ENCODE results near the gene GPC5.

The GPC5 gene

DNA sequence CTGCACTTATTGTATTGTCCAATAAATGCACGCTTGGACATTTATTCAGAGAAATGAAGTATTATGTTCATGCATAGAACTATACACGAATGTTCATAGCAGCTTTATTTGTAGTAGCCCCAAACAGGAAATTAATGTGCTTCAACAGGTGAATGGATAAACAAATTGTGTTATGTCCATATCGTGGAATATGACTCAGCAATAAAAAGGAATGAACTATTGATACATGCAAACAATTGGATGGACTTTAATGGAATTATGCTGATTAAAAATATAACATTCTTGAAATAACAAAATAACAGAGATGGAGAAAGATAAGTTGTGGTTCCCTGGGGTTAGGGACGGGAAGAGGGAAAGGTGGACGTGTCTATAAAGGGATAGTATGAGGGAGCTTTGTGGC is 65.9 kb downstream of the GPC5 start:
- DNase-seq = no peak

DNA sequence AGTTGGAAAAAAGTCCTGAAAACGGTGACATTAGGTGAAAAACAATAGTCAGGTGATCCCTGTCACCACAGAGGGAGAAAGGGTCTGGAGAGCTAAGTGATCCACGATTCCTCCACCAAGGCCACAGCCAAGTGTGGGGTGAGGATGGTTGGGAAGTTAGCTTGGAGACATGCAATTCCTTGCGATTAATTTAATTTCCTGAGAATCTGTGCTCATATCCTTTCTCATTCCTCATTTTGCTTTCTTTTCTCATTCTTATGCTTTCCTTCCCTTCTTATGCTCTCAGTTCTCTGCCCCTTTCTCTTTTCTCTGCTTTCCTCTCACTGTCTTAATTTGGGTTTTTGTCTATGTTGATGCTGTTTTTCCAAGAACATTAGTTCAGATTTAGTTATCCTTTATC is 68.8 kb downstream of the GPC5 start:
- no peak for DNase-seq

GRCh38 chr13:91468301-91468700 is 69.9 kb downstream of the GPC5 start:
- DNase-seq = no peak

DNA sequence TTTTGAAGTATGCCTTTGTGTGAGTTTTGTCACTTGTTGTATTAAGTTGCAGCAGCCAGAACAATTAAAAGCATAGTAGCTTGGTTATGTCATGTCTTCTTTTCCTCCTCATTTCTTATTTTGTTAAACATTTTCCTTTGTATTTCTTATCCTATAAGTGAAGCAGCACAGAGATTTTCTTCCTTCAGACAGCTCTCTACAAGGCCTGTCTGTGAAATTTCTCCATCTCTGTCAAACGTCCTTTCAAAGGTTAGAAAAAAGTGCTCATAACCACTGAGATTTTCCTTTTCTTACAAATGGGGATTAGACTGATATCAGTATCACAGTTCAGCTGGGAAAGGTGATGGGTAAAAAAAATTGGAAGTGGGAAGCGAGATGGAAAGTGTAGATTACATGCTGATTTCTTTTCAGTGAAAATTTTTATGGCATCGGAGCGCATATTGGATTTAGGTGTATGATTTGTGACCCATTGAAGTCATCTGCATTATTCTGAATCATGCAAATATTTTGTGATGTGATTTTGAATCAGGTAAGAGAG is 71.7 kb downstream of the GPC5 start:
- no peak for DNase-seq

- no peak for DNase-seq
These were observed 72.3 kb downstream of the GPC5 start for GRCh38 chr13:91470681-91471080.

- no peak for DNase-seq
These were observed 84.0 kb downstream of the GPC5 start for GRCh38 chr13:91482427-91482826.

DNA sequence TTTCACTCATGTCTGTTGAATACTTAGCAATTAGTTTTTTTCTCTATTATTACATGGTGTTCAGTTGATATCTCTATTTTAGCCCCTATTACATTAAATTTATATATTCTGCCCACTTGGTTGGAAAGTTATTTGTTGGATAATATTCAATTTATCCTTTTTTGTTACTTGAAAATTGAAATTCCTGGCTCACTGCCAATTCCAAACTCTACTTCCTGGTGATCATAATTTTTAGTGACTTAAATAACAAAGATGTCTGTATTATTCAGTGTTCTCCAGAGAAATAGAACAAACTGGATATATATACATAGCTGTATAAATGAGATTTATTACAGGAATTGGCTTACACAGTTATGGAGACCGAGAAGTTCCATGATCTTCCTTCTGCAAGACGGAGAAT is 93.6 kb downstream of the GPC5 start:
- DNase-seq = no peak

DNA sequence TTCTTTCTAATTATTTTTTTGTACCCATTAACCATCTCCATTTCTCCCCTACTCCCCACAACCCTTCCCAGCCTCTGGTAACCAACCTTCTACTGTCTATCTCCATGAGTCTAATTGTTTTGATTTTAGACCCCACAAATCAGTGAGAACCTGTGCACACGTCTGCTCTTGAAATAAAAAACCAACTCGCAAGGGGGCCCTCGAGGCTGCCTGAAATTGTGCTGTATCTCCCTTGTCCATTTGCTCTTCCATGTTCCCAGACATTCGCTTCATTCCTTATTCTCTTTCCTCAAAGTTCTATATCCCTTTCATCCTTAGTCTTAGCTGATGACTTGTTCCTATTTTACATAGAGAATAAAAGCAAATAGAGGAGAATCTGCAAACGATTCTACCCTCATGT is 95.0 kb downstream of the GPC5 start:
- no peak for DNase-seq

DNA sequence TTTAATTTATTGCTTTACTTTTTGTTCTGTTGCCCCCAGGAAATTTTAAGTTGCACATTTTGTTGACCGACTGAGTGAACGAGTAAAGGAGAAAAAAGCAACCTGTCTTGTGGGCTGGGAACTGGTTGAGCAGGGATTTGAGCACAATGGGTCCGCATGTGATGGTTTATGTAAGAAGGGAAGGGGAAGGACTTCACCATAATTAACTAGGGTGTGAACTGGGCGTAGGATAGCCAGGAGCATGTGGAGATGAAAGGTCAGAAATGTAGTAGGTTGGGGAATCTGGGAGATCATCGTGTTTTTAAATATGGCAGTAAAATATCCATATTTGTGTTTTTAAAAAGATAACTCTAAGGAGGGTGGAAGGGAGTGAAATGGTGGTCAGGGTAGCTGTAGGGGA is 99.9 kb downstream of the GPC5 start:
- no peak for DNase-seq

DNA sequence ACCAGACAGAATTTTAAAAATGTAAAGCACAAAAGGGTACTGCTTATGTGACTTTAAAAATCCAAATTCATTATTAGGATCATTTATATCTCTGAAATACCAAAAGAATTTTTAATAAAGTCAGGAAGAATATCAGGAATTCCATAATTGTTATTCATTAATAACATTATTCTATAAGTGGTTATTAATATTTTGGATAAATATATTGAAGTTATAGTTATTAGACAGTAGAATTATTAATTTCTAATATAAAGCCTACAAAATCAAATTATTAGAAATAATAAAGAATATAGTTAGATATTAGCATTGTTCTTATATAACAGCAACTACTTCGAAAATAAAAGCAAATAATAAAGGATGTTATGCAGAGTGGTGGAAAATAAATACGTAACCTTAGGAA is 105.8 kb downstream of the GPC5 start:
- DNase-seq = no peak

GRCh38 chr13:91506759-91507158 is 108.3 kb downstream of the GPC5 start:
- DNase-seq = no peak

- no peak for DNase-seq
These were observed 111.6 kb downstream of the GPC5 start for GRCh38 chr13:91510058-91510457.

DNA sequence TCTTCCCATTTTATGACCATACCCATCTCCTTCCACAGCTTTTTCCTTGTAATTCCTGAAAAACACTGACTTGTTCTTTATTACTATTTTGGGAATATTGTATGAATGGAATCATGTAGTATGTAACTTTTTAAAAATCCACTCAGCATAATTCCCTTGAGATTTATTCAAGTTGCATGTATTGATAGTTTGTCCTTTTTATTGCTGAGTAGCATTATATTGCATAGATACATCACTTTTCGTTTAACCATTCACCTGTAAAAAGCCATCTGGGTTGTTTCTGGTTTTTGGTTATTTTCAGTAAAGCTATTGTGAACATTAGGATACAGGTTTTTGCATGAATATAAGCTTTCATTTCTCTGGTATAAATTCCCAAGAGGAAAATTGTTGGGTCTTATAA is 115.4 kb downstream of the GPC5 start:
- no peak for DNase-seq

GRCh38 chr13:91516799-91517198 is 118.4 kb downstream of the GPC5 start:
- no peak for DNase-seq

DNA sequence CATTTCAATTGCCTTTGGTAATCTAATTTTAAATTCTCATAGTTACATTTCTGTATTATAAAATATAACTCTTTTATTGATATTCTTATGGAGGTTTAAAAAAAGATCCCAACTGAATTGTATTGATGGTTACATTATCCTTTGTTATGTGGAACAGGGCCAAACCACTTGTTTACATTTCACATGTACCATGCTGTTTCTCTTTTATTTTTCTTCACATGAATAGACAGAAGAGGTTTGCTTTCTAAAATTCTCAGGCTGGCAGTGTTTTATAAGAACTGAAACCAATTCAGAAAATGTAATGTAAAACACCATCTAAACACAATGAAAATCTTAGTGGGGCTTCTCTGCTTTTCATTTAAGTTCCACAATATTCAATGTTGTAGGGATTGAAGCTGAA is 122.5 kb downstream of the GPC5 start:
- DNase-seq = peak; percentile 69

DNA sequence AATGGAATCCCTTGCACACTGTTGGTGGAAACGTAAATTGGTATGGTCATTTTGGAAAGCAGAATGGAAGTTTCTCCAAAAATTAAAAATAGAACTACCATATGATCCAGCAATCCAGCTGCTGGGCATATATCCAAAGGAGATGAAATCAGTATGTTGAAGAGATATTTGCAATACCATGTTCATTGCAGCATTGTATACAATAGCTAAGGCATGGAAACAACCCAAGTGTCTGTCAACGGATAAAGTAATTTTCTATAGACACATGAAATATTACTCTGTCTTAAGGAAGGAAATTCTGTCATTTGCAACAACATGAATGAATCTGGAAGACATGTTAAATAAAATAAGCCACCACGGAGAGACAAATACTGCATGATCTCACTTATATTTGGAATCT is 124.7 kb downstream of the GPC5 start:
- DNase-seq = no peak

DNA sequence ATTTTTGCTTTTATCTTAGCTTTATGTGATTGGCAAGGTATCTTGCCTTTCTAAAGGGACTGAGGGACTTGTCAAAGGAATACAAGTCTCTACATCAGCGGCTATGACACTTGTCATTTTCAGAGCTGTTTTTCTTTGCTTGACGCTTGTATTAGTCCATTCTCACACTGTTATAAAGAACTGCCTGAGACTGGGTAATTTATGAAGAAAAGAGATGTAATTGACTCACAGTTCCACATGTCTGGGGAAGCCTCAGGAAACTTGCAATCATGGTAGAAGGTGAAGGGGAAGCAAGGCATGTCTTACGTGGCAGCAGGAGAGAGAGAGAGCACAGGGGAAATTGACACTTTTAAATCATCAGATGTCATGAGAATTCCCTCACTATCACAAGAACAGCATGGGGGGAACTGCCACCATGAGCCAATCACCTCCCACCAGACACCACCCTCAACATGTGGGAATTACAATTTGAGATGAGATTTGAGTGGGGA is 128.2 kb downstream of the GPC5 start:
- DNase-seq = no peak

DNA sequence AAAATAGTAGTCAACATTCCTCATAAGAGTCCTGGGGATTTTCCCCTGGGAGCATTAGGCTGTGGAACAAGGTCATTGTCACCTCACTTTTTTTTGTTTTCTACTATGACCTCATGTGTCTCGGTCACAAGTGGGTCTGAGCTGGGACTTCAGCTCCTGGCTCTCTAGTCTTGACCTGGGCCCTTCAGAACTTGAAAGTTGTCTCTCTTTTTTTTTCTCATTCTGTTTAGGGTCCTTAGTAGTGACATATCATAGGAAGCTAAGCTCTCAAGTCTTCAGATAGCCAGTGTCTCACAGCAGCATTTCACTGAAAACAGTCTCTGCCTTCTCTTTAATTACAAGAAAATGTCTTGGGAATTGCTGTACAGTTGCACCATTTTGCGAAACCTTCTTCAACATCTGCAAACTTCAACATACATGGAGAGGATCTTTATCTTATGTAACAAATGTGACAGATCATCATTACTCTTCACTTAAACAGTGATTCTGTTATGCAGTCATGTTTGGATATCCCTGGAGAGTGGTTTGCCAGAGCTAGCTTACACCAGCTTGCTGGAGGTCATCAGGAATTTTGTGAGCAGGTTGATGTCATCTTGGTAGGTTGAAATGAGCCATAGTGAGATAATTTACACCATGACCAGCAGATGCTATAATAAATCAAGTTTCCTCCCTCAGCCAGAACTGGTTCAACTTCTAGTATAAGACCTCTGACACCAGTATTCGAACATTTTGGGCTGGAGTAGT is 131.5 kb downstream of the GPC5 start:
- no peak for DNase-seq

- no peak for DNase-seq
These were observed 133.2 kb downstream of the GPC5 start for GRCh38 chr13:91531646-91532045.

DNA sequence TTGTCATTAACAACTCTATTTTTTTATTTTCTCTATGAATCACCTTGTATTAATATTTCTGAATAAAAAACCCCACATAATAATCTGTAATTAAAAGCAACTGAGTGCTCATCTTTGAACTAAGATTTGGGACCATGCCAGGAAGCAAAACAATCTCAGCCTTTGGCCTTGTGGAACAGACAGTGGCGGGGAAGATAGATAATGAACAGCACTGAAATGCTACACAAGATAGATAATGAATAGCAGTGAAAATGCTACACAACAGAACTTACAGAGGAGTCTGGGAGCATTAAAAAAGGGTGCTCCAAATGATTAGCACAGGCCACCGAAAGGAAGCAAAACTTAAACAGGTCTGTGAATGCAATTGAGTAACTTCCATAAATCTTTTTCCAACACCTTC is 134.9 kb downstream of the GPC5 start:
- no peak for DNase-seq

DNA sequence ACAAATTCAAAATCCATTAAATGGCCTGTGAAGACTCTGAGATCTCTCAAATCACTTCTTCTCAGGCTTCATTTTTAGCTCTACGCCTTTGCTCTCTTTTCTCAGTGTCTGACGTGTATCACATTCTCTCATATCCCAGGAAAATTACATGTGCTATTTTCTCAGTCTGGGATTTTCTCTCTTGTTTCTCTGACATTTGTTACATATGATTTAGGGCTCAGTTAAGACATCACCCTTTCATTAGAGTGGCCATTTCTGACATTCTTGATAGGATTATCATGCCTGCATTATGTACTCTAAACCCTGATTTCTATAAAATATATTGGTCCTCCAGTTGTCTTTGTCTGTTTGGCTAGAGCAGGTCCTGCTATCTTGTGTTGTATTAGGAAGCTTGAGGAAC is 136.6 kb downstream of the GPC5 start:
- DNase-seq = no peak

DNA sequence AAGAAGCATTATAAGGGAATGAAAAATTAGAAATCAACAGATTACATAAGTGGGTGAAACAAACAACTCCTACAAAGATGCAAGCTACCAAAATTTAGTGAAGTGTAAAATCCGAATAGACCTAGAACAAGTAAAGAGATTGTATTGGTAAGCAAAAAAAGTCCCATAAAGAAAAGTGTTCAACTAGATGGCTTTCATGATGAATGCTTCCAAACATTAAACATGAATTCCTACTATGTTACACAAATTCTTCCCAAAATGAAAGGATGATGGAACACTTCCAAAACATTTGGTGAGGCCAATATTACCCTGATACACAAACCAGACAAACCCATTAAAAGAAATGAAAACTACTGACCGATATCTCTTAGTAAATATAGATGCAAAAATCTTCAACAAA is 139.0 kb downstream of the GPC5 start:
- no peak for DNase-seq

DNA sequence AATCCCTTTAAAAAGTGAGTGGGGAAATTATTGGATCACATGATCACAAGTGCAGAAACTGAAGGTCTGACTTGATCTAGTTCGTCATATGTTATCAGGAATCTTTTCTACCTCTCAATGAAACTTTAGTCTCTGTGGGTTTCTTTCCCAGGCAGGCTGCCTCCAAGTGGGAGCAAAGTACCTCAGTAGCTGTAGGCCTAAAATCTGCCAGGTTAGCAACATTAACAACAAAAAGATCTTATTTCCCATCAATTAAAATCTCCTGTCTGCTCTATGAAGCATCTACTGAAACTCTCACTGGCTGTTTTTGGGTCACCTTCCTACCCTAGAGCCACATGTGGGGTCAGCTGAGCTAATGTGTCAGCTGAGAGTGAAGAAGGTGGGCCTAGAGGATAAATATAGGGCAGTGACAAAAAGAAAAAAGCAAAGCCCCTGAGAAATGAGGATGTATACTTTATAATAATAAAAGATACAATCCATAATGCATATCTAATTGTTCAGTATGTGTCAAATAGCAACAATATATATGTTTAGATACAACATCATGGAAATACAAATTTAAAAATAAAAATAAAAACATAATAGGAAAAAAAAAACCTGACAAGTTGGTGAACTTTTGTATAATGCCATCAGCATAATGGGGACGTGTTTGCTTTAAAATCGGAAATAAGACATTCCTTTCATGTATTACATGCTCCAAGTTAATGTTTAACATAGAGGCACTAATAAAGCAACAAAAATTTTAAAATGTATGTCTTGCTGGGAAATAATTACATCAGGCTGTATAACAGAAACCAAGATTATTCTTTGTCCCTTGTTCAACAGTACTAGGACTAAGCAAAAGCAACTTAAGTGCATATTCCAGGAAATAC is 141.1 kb downstream of the GPC5 start:
- DNase-seq = no peak

- DNase-seq = no peak
These were observed 141.8 kb downstream of the GPC5 start for GRCh38 chr13:91540158-91540736.
